Large intestine (tissue), 3 donors: ENCODE data around the gene AFF3. TPM values are rescaled to one million over a fixed set of nuclear protein-coding genes. Genes with fewer than 3 reads are reported as not detected.
A peak's percentile ranks its signal among the peaks of the same experiment; 100 is the strongest.
"Not testable (repeated sequence)": the region's sequence is repeated elsewhere in the genome, so short reads cannot be mapped to it uniquely, and the experiment has no call there.

ENCODE experiments used
- DNase-seq, 2 donors: peaks; one replicate each; pipeline versions ENCODE4 v3.0.0 to v3.0.0-alpha.2; 2013
- H3K27ac ChIP-seq: one replicate; pipeline ENCODE4 v1.5.1; 2013; ENCODE audit warnings: low read length
- H3K27me3 ChIP-seq: 2 replicates; pipeline ENCODE4 v1.6.1; 2013; ENCODE audit warnings: low read length; ENCODE audit not compliant: control insufficient read depth, insufficient read depth
- H3K36me3 ChIP-seq: 2 replicates; pipeline ENCODE4 v1.6.1; 2013; ENCODE audit warnings: low read length; ENCODE audit not compliant: control insufficient read depth, insufficient read depth
- H3K4me1 ChIP-seq: one replicate; pipeline ENCODE4 v1.6.1; 2013; ENCODE audit warnings: low read length; ENCODE audit not compliant: control insufficient read depth, insufficient read depth
- H3K4me3 ChIP-seq: one replicate; pipeline ENCODE4 v1.5.1; 2013; ENCODE audit warnings: low read length
- H3K9me3 ChIP-seq: one replicate; pipeline ENCODE4 v1.6.1; 2013; ENCODE audit warnings: mild to moderate bottlenecking, low read depth, low read length, moderate library complexity; ENCODE audit not compliant: control insufficient read depth
- WGBS: methylation state at CpG from one replicate; pipeline ENCODE4 v1.1.5; 2013; ENCODE audit warnings: low lambda C conversion rate; ENCODE audit not compliant: insufficient coverage; 5-methylcytosine and 5-hydroxymethylcytosine counted together
- polyA plus RNA-seq: library from polyadenylated mRNA; unstranded; fragments of 120-200 nt; gene quantifications from one replicate; pipeline ENCODE4 v1.2.1, GENCODE V29; 2013

The AFF3 gene
- polyA plus RNA-seq, 1 donor: 4.8 TPM

- Histone ChIP-seq H3K4me1 (no peaks in the 10 kb centered on the region), H3K27me3 (no peaks in the 10 kb centered on the region), H3K9me3 (no peaks in the 10 kb centered on the region), H3K4me3 (no peak overlapping the region), H3K27ac (no peak overlapping the region), H3K36me3 (no peaks in the 10 kb centered on the region)
- DNase-seq: peak; percentile 11 to 39
- 0% methylated on average over 1 of the region's 2 CpGs for WGBS
Measured at GRCh38 chr2:99662761-99663341, 479.5 kb downstream of the AFF3 start.

- H3K27me3 ChIP-seq, H3K4me3 ChIP-seq, H3K27ac ChIP-seq, H3K9me3 ChIP-seq, H3K36me3 ChIP-seq, DNase-seq, H3K4me1 ChIP-seq: not testable (repeated sequence)
- WGBS: no CpG with 5 or more reads among the region's 9 CpGs
Measured at GRCh38 chr2:99661761-99662160, 480.6 kb downstream of the AFF3 start.

GRCh38 chr2:99660616-99661406 is 481.6 kb downstream of the AFF3 start:
- no peaks in the 10 kb centered on the region for H3K9me3 ChIP-seq
- no peak overlapping the region for H3K4me3 ChIP-seq
- no peaks in the 10 kb centered on the region for H3K36me3 ChIP-seq
- no peaks in the 10 kb centered on the region for H3K4me1 ChIP-seq
- no peak overlapping the region for H3K27ac ChIP-seq
- WGBS: 100% methylated on average over 1 of the region's 8 CpGs
- H3K27me3 ChIP-seq: no peaks in the 10 kb centered on the region
- no peak for DNase-seq

- H3K27me3 ChIP-seq: no peaks in the 10 kb centered on the region
- H3K4me3 ChIP-seq: no peak overlapping the region
- H3K9me3 ChIP-seq: no peaks in the 10 kb centered on the region
- no CpG with 5 or more reads among the region's 3 CpGs for WGBS
- H3K36me3 ChIP-seq: no peaks in the 10 kb centered on the region
- no peaks in the 10 kb centered on the region for H3K4me1 ChIP-seq
- H3K27ac ChIP-seq: no peak overlapping the region
- no peak for DNase-seq
Measured at GRCh38 chr2:99659874-99660273, 482.5 kb downstream of the AFF3 start.

GRCh38 chr2:99657691-99658258 is 484.6 kb downstream of the AFF3 start:
- H3K27ac ChIP-seq: no peak overlapping the region
- no peaks in the 10 kb centered on the region for H3K9me3 ChIP-seq
- no peak overlapping the region for H3K4me3 ChIP-seq
- H3K4me1 ChIP-seq: no peaks in the 10 kb centered on the region
- WGBS: no CpG with 5 or more reads among the region's 7 CpGs
- H3K36me3 ChIP-seq: no peaks in the 10 kb centered on the region
- no peak for DNase-seq
- no peaks in the 10 kb centered on the region for H3K27me3 ChIP-seq

GRCh38 chr2:99656994-99657393 is 485.4 kb downstream of the AFF3 start:
- no CpG with 5 or more reads among the region's 5 CpGs for WGBS
- Histone ChIP-seq H3K27me3 (no peaks in the 10 kb centered on the region), H3K9me3 (no peaks in the 10 kb centered on the region), H3K36me3 (no peaks in the 10 kb centered on the region), H3K27ac (no peak overlapping the region), H3K4me3 (no peak overlapping the region), H3K4me1 (no peaks in the 10 kb centered on the region)
- DNase-seq: no peak

- DNase-seq: no peak
- WGBS: 93% methylated on average over 3 of the region's 9 CpGs
- Histone ChIP-seq H3K4me1 (no peaks in the 10 kb centered on the region), H3K36me3 (no peaks in the 10 kb centered on the region), H3K4me3 (no peak overlapping the region), H3K27me3 (no peaks in the 10 kb centered on the region), H3K27ac (no peak overlapping the region), H3K9me3 (no peaks in the 10 kb centered on the region)
Measured at GRCh38 chr2:99653433-99653832, 489.0 kb downstream of the AFF3 start.

- no CpG with 5 or more reads among the region's 8 CpGs for WGBS
Measured at GRCh38 chr2:99652862-99653261, 489.5 kb downstream of the AFF3 start.

GRCh38 chr2:99651930-99652670 is 490.3 kb downstream of the AFF3 start:
- no peaks in the 10 kb centered on the region for H3K4me1 ChIP-seq
- H3K9me3 ChIP-seq: no peaks in the 10 kb centered on the region
- no peaks in the 10 kb centered on the region for H3K36me3 ChIP-seq
- no CpG with 5 or more reads among the region's 9 CpGs for WGBS
- H3K4me3 ChIP-seq: no peak overlapping the region
- no peak overlapping the region for H3K27ac ChIP-seq
- H3K27me3 ChIP-seq: no peaks in the 10 kb centered on the region
- no peak for DNase-seq

More at GRCh38 chr2:99652862-99653261, 489.5 kb downstream of the AFF3 start:
- no peak overlapping the region for H3K27ac ChIP-seq
- H3K27me3 ChIP-seq: no peaks in the 10 kb centered on the region
- H3K9me3 ChIP-seq: no peaks in the 10 kb centered on the region
- no peak overlapping the region for H3K4me3 ChIP-seq
- H3K4me1 ChIP-seq: no peaks in the 10 kb centered on the region
- no peak for DNase-seq
- no peaks in the 10 kb centered on the region for H3K36me3 ChIP-seq
